Measurements from ENCODE around the gene INTS3. TPM values are rescaled to one million over a fixed set of nuclear protein-coding genes. Genes with fewer than 3 reads are reported as not detected.
A peak's percentile ranks its signal among the peaks of the same experiment; 100 is the strongest.
"Not testable (repeated sequence)": the region's sequence is repeated elsewhere in the genome, so short reads cannot be mapped to it uniquely, and the experiment has no call there.

INTS3 gene
- polyA plus RNA-seq, 1 donor = 39.2 TPM

GRCh38 chr1:153776845-153777370 is 49.1 kb downstream of the INTS3 start:
- DNase-seq (ENCODE audit: low read depth) = no peak

- no peak for DNase-seq (ENCODE audit: low read depth)
Observed at GRCh38 chr1:153777648-153778047, 49.8 kb downstream of the INTS3 start.

- DNase-seq (ENCODE audit: low read depth) = no peak
Observed at GRCh38 chr1:153778051-153778823, 50.4 kb downstream of the INTS3 start.

GRCh38 chr1:153778824-153779519 is 51.1 kb downstream of the INTS3 start:
- no peak for DNase-seq (ENCODE audit: low read depth)

- no peak for DNase-seq (ENCODE audit: low read depth)
Observed at GRCh38 chr1:153779781-153780541, 52.1 kb downstream of the INTS3 start.

GRCh38 chr1:153780551-153780950 is 52.7 kb downstream of the INTS3 start:
- DNase-seq (ENCODE audit: low read depth) = no peak

GRCh38 chr1:153782648-153783047 is 54.8 kb downstream of the INTS3 start:
- not testable (repeated sequence) for DNase-seq (ENCODE audit: low read depth)

- DNase-seq (ENCODE audit: low read depth) = peak; percentile 65
Observed at GRCh38 chr1:153783233-153784190, 55.7 kb downstream of the INTS3 start.

- DNase-seq (ENCODE audit: low read depth) = no peak
Observed at GRCh38 chr1:153786038-153786790, 58.4 kb downstream of the INTS3 start.

- no peak for DNase-seq (ENCODE audit: low read depth)
Observed at GRCh38 chr1:153789478-153790034, 61.7 kb downstream of the INTS3 start.

GRCh38 chr1:153790313-153790965 is 62.6 kb downstream of the INTS3 start:
- DNase-seq (ENCODE audit: low read depth) = peak; percentile 59

- DNase-seq (ENCODE audit: low read depth) = no peak
Observed at GRCh38 chr1:153790966-153791647, 63.3 kb downstream of the INTS3 start.

GRCh38 chr1:153791648-153792253 is 63.9 kb downstream of the INTS3 start:
- no peak for DNase-seq (ENCODE audit: low read depth)

- no peak for DNase-seq (ENCODE audit: low read depth)
Observed at GRCh38 chr1:153792631-153793041, 64.8 kb downstream of the INTS3 start.

GRCh38 chr1:153793261-153793972 is 65.6 kb downstream of the INTS3 start:
- DNase-seq (ENCODE audit: low read depth) = no peak

- no peak for DNase-seq (ENCODE audit: low read depth)
Observed at GRCh38 chr1:153793973-153794615, 66.2 kb downstream of the INTS3 start.

Data from forelimb muscle (tissue), 1 donor.